Ectodermal cell (in vitro differentiated cells): ENCODE results near the gene INSR.
A peak's percentile ranks its signal among the peaks of the same experiment; 100 is the strongest.

Experiments
- H3K27ac ChIP-seq: 2 replicates; pipeline ENCODE4 v1.7.0; 2013; ENCODE audit warnings: mild to moderate bottlenecking, low read depth, low read length; ENCODE audit not compliant: insufficient read depth, poor library complexity, severe bottlenecking
- H3K27me3 ChIP-seq: 2 replicates; pipeline ENCODE4 v1.7.0; 2013; ENCODE audit warnings: mild to moderate bottlenecking, low read length; ENCODE audit not compliant: insufficient read depth, control insufficient read depth, poor library complexity, severe bottlenecking
- H3K36me3 ChIP-seq: one replicate; pipeline ENCODE4 v1.7.0; 2013; ENCODE audit warnings: low read length; ENCODE audit not compliant: control insufficient read depth, insufficient read depth
- H3K4me1 ChIP-seq: one replicate; pipeline ENCODE4 v1.7.0; 2013; ENCODE audit warnings: low read length; ENCODE audit not compliant: control insufficient read depth, insufficient read depth
- H3K4me3 ChIP-seq: 2 replicates; pipeline ENCODE4 v1.7.0; 2013; ENCODE audit warnings: low read depth, low read length, control low read depth; ENCODE audit not compliant: insufficient read depth
- H3K9me3 ChIP-seq: 2 replicates; pipeline ENCODE4 v1.7.0; 2013; ENCODE audit warnings: mild to moderate bottlenecking, low read length, moderate library complexity; ENCODE audit not compliant: control insufficient read depth
- WGBS, 2 experiments: methylation state at CpG; one replicate each; pipeline ENCODE4 v1.1.7; 2013; ENCODE audit warnings: missing lambda C conversion rate in 2 of 2; 5-methylcytosine and 5-hydroxymethylcytosine counted together

INSR gene

GRCh38 chr19:7295912-7296536 is 1.8 kb upstream of the INSR start:
- no peaks in the 10 kb centered on the region for H3K36me3 ChIP-seq
- no peak overlapping the region for H3K27ac ChIP-seq
- WGBS, 2 experiments, result 91 to 93% methylated on average over 6 of the region's 6 CpGs
- no peaks in the 10 kb centered on the region for H3K9me3 ChIP-seq
- no peaks in the 10 kb centered on the region for H3K4me1 ChIP-seq
- H3K4me3 ChIP-seq, result no peak overlapping the region
- peaks cover 28% of the 10 kb centered on the region for H3K27me3 ChIP-seq

DNA sequence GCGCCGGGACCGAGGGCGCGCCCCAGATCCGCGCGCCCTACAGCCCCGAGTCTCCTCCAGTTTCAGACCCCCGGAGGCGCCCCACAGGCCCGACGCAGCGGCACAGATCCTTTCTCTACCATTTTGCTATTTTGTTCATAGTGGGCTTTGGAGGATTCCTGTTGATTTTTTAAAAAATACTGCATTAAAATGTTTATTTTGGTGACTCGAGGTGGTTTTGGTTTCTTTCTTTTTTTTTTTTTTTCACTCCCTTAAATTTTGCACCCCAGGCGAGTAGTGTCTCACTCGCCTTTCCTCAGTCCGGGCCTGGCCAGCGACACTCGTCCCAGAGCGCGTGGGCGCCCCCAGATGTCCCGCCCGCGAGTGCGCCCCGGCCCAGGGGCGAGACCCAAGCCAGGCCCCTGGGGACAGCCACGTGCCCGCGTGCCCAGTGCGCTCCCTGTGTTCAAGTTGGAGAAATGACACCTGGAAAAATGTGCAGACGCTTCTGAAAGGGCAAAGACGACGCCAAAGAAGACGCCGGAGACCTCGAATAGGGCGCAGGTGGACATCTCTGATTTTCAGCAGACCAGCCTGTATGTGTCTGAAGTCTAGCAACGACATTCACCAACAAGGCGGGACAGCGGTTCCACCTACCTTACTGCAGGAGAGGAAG is 471 bp upstream of the INSR start:
- Histone ChIP-seq H3K9me3 (no peaks in the 10 kb centered on the region), H3K27me3 (peaks cover 28% of the 10 kb centered on the region), H3K36me3 (no peaks in the 10 kb centered on the region), H3K27ac (no peak overlapping the region), H3K4me3 (peak overlapping the region; percentile 31), H3K4me1 (no peaks in the 10 kb centered on the region)
- 8% methylated on average over 42 to 43 of the region's 43 CpGs for WGBS, 2 experiments

DNA sequence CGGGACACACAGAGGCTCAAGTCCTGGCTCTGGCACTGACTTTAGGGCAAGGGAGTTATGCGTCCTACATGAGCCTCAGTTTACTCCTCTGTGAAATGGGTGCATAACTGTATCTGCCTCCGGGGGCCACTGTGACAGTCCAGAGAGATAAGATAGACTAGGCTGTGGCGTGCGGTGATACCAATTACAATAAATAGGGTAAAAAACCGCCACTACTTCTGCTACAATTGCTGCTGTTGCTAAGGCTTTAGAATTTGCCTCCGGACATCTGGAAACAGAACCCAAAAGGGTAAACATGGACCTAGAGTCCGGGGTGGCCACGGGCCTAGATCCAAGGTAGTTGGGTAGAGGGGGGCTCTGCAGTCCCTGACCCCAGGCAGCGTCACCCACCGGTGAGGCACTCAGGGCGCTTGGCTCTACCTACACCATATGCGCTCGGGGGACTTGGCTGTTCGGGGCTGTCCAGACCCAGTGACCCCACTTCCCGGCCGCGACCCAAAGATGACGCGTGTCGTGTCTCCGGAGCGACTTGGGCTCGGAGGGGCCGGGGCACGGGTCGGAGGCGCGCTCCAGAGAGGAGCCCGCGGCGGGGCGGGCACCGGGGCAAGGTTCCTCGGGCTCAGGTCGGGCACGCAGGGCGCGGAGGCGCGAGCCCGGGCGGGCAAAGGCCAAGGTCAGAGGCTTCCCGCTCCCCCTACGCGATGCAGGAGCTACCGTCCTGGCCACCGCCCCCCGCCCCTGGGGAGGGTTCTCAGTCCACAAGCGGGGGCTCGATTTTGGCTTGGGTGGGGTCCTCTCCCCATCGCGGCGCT is 1.1 kb downstream of the INSR start:
- Histone ChIP-seq H3K9me3 (no peaks in the 10 kb centered on the region), H3K4me3 (peak overlapping the region; percentile 78), H3K27ac (no peak overlapping the region), H3K36me3 (no peaks in the 10 kb centered on the region), H3K4me1 (no peaks in the 10 kb centered on the region), H3K27me3 (peaks cover 25% of the 10 kb centered on the region)
- WGBS, 2 experiments, result 15% methylated on average over 54 of the region's 54 CpGs

DNA sequence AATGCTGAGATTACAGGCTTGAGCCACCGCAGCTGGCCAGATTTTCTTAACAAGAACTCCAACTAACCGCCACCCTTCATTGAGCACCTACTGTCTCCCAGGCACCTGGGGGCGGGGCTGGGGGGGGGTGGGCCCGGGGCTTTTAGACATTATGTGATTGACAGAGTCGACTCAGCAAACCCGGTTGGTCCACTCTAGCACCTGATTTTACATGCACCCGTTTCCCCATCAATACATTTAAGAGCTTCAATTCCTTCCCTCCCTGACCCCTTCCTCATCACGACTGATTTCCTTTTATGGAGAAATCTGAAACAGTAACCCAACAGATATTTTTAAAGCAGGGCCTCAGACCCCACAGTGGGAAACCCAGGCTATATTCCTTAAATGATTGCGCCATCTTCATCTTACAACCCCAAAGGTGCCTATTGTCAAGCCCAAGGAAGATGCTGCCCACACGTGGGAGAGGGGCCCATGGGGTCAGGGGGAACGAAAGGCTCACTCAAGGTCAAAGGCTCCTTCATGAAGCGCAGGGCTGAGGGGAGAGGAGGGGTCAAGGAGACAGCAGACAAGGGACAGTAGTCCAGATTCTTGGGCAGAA is 1.8 kb downstream of the INSR start:
- Histone ChIP-seq H3K27me3 (peaks cover 24% of the 10 kb centered on the region), H3K4me3 (peak overlapping the region; percentile 78), H3K9me3 (no peaks in the 10 kb centered on the region), H3K36me3 (no peaks in the 10 kb centered on the region), H3K27ac (no peak overlapping the region), H3K4me1 (no peaks in the 10 kb centered on the region)
- WGBS, 2 experiments, result 65 to 66% methylated on average over 12 of the region's 12 CpGs

DNA sequence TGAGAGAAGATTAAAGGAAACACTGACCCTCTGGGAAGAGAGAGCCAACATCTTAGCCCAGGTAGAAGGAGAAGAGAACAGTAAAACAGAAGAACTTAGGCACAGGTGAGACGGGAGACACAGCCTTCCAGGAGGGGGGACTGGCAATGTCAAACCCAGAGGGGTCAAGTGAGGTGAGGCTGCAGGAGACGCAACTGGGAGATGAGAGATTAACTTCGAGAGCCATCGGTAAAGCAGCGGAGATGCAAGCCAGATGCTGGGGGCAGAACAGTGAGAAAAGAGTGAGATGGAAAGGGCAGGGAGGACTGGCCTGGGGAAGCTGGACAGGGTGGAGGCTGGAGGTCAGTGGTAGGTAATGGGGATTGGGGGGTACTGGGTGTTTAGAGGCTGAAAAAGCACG is 5.2 kb downstream of the INSR start:
- Histone ChIP-seq H3K4me3 (no peak overlapping the region), H3K9me3 (no peaks in the 10 kb centered on the region), H3K36me3 (no peaks in the 10 kb centered on the region), H3K27me3 (peaks cover 13% of the 10 kb centered on the region), H3K4me1 (no peaks in the 10 kb centered on the region), H3K27ac (no peak overlapping the region)
- WGBS, 2 experiments, result 84 to 89% methylated on average over 6 of the region's 6 CpGs

GRCh38 chr19:7288131-7288530 is 6.1 kb downstream of the INSR start:
- no peak overlapping the region for H3K4me3 ChIP-seq
- peaks cover 7% of the 10 kb centered on the region for H3K27me3 ChIP-seq
- no peak overlapping the region for H3K27ac ChIP-seq
- H3K36me3 ChIP-seq, result no peaks in the 10 kb centered on the region
- H3K4me1 ChIP-seq, result no peaks in the 10 kb centered on the region
- 94% methylated on average over 1 of the region's 1 CpG for WGBS, 2 experiments
- no peaks in the 10 kb centered on the region for H3K9me3 ChIP-seq

DNA sequence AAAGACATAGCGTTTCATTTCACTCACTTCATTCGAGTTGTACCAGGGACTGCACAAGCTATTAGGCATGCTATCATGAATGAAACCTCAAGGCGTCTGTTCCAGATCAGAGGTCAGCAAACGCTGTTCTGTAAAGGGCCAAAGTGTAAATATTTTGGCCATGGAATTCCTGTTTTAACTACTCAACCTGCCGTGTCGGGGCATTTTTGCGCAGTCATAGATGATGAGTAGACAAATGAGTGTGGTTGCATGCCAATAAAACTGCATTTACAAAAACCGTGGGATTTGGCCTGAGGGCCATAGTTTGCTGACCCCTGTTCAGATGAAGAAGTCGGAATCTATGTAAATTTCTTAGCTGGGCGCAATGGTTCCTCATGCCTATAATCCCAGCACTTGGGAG is 6.5 kb downstream of the INSR start:
- Histone ChIP-seq H3K27me3 (peaks cover 3% of the 10 kb centered on the region), H3K4me1 (no peaks in the 10 kb centered on the region), H3K36me3 (no peaks in the 10 kb centered on the region), H3K9me3 (no peaks in the 10 kb centered on the region), H3K27ac (no peak overlapping the region), H3K4me3 (no peak overlapping the region)
- 95% methylated on average over 10 of the region's 10 CpGs for WGBS, 2 experiments

DNA sequence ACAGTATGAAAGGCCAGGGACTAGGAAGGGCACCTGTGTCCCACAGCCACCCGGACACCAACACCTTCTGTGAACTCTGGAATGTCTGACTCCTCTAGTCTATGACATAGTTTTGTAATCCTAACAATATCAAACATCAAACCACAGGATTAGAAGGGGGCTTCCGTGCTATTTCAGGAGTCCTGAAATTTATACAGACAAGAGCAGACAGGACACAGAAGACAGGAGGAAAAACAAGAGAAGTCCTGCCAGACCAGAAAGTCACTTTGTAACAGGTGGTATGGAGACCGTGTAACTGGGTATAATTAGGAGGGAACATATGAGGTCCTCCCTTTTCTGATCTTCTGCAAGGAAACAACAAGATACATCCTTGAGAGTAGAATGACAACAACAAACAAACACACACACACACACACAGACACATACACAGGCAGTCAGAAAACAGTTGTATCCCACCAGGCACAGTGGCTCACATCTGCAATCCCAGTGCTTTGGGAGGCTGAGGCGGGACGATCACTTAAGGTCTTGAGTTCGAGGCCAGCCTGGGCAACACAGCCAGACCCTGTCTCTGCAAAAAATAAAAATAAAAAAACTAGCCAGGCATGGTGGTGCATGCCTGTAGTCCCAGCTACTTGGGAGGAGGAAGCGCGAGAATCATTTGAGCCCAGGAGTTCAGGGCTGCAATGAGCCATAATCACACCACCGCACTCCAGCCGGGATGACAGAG is 13.1 kb downstream of the INSR start:
- Histone ChIP-seq H3K9me3 (no peaks in the 10 kb centered on the region), H3K27ac (no peak overlapping the region), H3K4me3 (no peak overlapping the region), H3K36me3 (no peaks in the 10 kb centered on the region), H3K4me1 (no peaks in the 10 kb centered on the region), H3K27me3 (no peaks in the 10 kb centered on the region)
- WGBS, 2 experiments, result 93% methylated on average over 10 of the region's 10 CpGs

DNA sequence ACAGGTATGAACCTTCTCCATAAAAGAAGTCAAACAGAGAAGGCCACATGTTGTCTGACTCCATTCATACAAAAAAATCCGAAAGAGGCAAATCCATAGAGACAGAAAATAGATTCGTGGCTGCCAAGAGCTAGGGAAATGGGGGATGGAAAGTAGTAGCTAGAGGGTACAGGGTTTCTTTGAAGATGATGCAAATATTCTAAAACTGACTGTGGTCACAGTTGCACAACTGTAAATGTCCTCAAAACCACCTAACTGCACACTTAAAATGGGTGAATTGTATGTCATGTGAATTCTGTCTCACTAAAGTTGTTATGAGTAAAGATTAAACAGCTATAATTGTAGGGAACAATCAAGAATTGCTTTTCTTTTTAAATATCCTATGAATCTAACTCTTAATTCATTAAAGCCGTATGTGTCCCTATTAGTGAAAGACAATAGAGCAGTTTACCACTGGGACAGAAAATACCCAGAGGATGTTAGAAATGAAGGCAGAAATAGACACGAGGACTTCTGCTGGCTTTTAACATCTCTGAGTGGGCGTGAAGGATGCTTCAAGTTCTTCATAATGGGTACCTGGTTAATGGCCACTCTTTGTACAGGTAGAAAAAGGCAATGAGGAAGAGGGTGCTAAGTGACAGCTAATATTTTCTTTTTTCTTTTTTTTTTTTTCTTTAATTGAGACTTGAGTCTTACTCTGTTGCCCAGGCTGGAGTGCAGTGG is 21.2 kb downstream of the INSR start:
- WGBS, 2 experiments, result 90 to 94% methylated on average over 5 of the region's 5 CpGs
- H3K9me3 ChIP-seq, result no peaks in the 10 kb centered on the region
- H3K27ac ChIP-seq, result no peak overlapping the region
- H3K27me3 ChIP-seq, result no peaks in the 10 kb centered on the region
- H3K4me1 ChIP-seq, result no peaks in the 10 kb centered on the region
- H3K36me3 ChIP-seq, result no peaks in the 10 kb centered on the region
- H3K4me3 ChIP-seq, result no peak overlapping the region
